Measurements from ENCODE around the gene CKM.
"Not testable (repeated sequence)": the region's sequence is repeated elsewhere in the genome, so short reads cannot be mapped to it uniquely, and the experiment has no call there.

The CKM gene

GRCh38 chr19:45349430-45349941 lies 26.8 kb upstream of the CKM start:
- DNase-seq (ENCODE audit: low read depth in 2 of 2) = no peak

- DNase-seq (ENCODE audit: low read depth in 2 of 2) = no peak
These were observed 26.4 kb upstream of the CKM start for GRCh38 chr19:45349126-45349415.

DNA sequence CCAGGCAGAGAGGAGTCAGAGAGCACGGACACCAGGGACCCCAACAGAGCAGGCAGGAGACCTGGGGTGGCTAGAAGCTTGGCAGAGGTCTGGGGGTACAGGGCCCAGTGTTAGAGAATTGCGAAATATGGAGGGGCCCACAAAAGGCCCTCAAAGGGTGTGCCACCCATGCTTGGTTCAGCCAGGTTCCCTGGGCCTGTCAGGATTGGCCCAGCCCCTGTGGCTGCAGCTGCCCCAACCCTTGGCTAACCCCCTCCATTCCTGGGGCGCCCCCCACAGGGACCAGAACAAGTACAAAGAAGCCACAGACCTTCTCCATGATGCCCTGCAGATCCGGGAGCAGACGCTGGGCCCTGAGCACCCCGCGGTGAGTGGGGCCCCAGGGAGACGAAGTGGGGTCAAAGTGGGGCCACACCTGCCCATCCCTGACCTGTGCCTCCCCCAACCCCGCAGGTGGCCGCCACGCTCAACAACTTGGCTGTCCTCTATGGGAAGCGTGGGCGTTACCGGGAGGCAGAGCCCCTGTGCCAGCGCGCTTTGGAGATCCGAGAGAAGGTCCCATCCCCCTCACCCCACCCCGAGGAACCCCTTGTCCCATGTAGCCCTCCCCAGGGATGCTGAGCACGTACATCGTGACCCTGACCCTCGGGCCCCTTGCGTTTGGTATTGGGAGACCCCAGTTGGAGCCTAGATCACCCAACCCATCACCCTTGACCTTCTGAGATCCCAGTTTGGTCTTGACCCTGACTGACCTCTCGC lies 25.9 kb upstream of the CKM start:
- no peak for DNase-seq (ENCODE audit: low read depth in 2 of 2)

GRCh38 chr19:45347570-45348366 lies 25.1 kb upstream of the CKM start:
- DNase-seq (ENCODE audit: low read depth in 2 of 2) = no peak

GRCh38 chr19:45346449-45346848 lies 23.8 kb upstream of the CKM start:
- DNase-seq (ENCODE audit: low read depth in 2 of 2) = no peak

GRCh38 chr19:45345506-45345860 lies 22.8 kb upstream of the CKM start:
- DNase-seq (ENCODE audit: low read depth in 2 of 2) = no peak

DNA sequence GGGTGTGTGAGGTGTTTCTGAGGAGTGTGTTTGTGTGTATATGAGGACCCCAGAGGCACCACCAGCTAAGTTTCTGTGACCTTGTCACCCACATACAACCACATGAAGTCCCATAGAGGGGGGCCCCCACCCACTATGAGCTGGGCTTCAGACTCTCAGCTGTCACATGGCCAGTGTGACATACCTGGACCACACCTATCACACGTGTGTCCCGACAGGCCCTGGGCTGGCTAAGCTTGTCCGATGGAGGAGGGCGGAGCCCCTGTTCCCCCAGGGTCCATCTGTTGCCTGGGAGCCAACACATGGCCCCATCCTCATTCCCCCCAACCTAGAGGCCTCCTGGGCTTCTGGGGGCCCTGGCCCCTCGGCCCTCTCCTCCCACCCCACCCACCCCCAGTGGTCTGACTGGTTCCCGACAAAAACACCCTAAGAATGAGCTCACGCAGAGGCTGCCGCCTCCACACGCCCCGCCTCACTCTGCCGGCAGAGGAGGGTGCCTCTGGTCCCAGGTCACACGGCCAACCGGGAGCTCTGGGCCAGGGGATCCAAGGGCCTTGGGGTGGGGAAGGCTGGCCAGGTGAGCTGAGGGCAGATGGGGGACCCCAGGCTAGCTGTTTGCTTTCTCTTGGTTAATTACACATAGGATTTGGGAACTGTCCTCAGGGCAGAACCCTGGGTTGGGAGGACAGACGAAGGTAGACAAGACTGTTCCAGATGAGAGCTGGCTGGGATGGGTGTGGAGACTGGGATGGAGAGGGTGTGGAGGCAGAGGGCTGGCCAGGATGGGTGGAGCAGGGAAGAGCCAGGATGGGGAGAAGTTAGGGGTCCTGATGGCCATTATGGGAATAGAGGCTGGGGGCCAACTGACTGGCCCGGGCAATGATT lies 22.2 kb upstream of the CKM start:
- no peak for DNase-seq (ENCODE audit: low read depth in 2 of 2)

GRCh38 chr19:45342911-45343310 lies 20.2 kb upstream of the CKM start:
- DNase-seq (ENCODE audit: low read depth in 2 of 2) = no peak

DNA sequence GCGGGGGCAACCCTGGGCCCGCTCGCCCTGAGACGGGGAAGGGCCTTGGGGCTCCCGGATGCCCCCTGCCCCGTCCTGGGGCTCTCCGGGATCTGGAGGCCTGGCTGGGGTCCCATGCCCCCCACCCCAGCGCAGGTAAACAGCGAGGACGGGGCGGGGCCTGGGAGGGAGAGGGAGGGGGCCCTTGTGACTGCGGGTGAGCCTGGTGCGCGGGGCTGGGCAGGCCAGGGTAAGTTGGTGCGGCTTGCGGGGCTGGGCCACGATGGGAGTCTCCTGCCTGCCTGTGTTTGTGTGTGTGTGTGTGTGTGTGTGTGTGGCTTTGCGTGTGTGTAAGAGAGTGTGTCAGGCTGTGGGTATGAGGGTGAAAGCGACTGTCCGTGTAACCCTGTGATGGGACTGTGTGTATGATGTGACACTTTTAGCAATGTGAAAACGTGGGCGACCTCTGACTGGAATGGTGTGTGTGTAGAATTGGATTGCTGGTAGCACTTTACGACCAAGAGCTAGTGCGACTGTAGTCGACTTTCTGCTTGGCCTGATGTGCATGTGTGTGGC lies 18.3 kb upstream of the CKM start:
- DNase-seq (ENCODE audit: low read depth in 2 of 2) = no peak

- DNase-seq (ENCODE audit: low read depth in 2 of 2) = no peak
These were observed 17.7 kb upstream of the CKM start, which contains the start of gene KLC3 for GRCh38 chr19:45340232-45340898. Gene KLC3, plus strand, starts transcription at chr19:45340750. Its CDS starts 4,792 bp downstream, at chr19:45345542.

GRCh38 chr19:45339629-45340028 lies 17.0 kb upstream of the CKM start:
- no peak for DNase-seq (ENCODE audit: low read depth in 2 of 2)

GRCh38 chr19:45336696-45337251 lies 14.1 kb upstream of the CKM start:
- DNase-seq (ENCODE audit: low read depth in 2 of 2) = no peak

DNA sequence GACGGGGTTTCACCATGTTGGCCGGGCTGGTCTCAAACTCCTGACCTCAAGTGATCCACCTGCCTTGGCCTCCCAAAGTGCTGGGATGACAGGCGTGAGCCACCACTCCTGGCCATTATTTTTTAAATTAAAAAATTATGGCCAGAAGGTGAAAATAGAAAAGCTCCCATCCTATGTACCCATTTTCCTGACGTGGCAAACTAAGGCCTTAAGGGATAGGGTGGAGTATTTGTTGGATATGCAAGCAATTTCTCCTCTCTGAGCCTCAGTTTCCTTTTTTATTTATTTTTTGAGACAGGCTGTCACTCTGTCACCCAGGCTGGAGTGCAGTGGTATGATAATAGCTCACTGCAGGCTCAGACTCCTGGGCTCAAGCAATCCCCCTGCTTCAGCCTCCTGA lies 12.2 kb upstream of the CKM start:
- not testable (repeated sequence) for DNase-seq (ENCODE audit: low read depth in 2 of 2)

GRCh38 chr19:45333609-45334303 lies 11.1 kb upstream of the CKM start:
- DNase-seq (ENCODE audit: low read depth in 2 of 2) = no peak

DNA sequence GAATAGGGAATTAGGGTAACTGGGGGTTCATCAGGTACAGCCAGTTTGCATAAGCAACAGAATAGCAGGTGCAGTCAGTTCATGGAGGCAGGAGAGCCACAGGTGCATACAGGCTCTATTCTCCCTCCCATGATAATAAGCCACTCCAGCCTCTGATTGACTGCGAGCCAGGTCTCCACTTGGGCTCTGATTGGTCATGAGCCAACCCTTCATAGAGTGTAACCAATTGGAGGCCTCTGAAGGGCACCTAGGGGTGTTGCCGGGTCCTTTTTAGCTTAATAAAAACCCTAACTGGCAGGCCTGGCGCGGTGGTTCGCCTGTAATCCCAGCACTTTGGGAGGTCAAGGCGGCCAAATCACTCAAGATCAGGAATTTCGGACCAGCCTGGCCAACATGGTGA lies 8.7 kb upstream of the CKM start:
- DNase-seq (ENCODE audit: low read depth in 2 of 2) = no peak

- DNase-seq (ENCODE audit: low read depth in 2 of 2) = no peak
These were observed 4.9 kb upstream of the CKM start for GRCh38 chr19:45327404-45328143.

DNA sequence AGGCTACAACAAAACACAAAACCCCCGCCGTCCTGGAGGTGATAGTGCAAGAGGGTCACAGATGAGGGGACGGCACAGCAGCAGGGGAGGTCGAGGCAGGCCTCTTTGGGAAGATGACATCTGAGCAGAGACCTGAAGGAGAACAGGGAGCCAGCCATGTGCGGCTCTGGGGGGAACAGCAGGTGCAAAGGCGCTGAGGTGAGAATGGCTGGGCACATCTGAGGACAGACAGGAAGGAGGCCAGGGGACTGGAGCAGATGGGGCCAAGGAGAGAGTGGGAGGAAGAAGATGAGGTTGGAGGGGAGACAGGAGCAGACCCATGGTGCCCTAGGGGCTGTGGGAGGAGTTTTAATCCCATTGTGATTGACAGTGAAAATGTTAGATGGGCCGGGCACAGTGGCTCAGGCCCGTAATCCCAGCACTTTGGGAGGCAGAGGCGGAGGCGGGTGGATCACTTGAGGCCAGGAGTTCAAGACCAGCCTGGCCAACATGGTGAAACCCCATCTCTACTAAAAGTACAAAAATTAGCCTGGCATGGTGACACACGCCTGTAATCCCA lies 1.8 kb upstream of the CKM start:
- DNase-seq (ENCODE audit: low read depth in 2 of 2) = no peak

DNA sequence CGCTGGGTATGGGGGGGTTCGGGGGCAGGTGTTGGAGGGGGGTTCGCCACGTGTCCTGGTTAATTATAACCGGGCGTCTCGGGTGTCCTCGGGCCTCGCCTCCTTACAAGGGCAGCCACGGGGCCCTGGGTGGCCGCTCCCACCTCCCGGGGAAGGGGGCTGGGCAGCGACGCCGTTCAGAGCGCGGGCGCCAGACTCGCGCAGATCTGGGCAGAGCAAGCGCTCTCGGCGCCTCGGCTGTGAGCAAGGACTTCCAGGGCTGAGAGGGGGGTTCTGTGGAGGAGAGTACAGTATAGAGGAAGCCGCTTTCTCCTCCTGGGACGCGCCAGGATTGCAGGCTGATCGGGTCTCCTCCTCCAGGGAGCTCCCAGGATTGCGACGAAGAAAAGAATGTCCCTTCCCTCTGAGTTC lies 1.0 kb upstream of the CKM start:
- DNase-seq (ENCODE audit: low read depth in 2 of 2) = no peak

GRCh38 chr19:45322311-45322710 lies 364 bp downstream of the CKM start:
- no peak for DNase-seq (ENCODE audit: low read depth in 2 of 2)
